Endothelial cell of umbilical vein (primary cell): ENCODE results near the gene TYRP1.

Experiments used
- POLR2A ChIP-seq: IDR thresholded peaks from 2 replicates; pipeline ENCODE4 v1.6.1; 2012; ENCODE audit warnings: low read depth, mild to moderate bottlenecking, control low read depth, low read length
- TF ChIP-seq, protein P1 (sequence below), 2 donors: IDR thresholded peaks; 1 replicate in 1 of 2; 2 replicates in 1 of 2; pipeline ENCODE4 v1.5.1; 2011; ENCODE audit warnings: low read length in 2 of 2, mild to moderate bottlenecking in 2 of 2, moderate library complexity in 2 of 2, control low read depth in 1 of 2, inconsistent platforms in 1 of 2, low read depth in 1 of 2; ENCODE audit not compliant: insufficient read depth in 1 of 2; ENCODE audit errors: extremely low read depth in 1 of 2
- TF ChIP-seq, protein P2 (sequence below): IDR thresholded peaks from 2 replicates; pipeline ENCODE4 v1.6.1; 2011; ENCODE audit not compliant: insufficient read depth, insufficient read length

DNA sequence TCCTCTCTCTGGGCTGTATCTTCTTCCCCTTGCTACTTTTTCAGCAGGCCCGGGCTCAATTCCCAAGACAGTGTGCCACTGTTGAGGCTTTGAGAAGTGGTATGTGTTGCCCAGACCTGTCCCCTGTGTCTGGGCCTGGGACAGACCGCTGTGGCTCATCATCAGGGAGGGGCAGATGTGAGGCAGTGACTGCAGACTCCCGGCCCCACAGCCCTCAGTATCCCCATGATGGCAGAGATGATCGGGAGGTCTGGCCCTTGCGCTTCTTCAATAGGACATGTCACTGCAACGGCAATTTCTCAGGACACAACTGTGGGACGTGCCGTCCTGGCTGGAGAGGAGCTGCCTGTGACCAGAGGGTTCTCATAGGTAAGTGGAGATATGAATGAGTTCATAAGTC, 828 bp downstream of the TYRP1 start:
- TF ChIP-seq, protein P1, sequence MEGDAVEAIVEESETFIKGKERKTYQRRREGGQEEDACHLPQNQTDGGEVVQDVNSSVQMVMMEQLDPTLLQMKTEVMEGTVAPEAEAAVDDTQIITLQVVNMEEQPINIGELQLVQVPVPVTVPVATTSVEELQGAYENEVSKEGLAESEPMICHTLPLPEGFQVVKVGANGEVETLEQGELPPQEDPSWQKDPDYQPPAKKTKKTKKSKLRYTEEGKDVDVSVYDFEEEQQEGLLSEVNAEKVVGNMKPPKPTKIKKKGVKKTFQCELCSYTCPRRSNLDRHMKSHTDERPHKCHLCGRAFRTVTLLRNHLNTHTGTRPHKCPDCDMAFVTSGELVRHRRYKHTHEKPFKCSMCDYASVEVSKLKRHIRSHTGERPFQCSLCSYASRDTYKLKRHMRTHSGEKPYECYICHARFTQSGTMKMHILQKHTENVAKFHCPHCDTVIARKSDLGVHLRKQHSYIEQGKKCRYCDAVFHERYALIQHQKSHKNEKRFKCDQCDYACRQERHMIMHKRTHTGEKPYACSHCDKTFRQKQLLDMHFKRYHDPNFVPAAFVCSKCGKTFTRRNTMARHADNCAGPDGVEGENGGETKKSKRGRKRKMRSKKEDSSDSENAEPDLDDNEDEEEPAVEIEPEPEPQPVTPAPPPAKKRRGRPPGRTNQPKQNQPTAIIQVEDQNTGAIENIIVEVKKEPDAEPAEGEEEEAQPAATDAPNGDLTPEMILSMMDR (IDR thresholded peaks at IDR 0.05; ENCODE audit: extremely low read depth in 1 of 2, insufficient read depth in 1 of 2, low read depth in 1 of 2, low read length in 2 of 2) = no peak
- TF ChIP-seq, protein P2, sequence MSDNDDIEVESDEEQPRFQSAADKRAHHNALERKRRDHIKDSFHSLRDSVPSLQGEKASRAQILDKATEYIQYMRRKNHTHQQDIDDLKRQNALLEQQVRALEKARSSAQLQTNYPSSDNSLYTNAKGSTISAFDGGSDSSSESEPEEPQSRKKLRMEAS = no peak
- no peak for TF ChIP-seq POLR2A
